HL-60 (cell line): ENCODE results near the gene ECHDC3.
A peak's percentile ranks its signal among the peaks of the same experiment; 100 is the strongest.

ENCODE experiments used
- POLR2AphosphoS5 ChIP-seq: IDR thresholded peaks from 2 replicates; pipeline ENCODE4 v1.6.1; 2012; ENCODE audit warnings: low read depth
- TF ChIP-seq, protein P1 (sequence below): IDR thresholded peaks from one replicate; pipeline ENCODE4 v1.5.1; 2011; ENCODE audit warnings: low read length, control low read depth, inconsistent platforms; ENCODE audit not compliant: insufficient read depth

- TF ChIP-seq, protein P1, sequence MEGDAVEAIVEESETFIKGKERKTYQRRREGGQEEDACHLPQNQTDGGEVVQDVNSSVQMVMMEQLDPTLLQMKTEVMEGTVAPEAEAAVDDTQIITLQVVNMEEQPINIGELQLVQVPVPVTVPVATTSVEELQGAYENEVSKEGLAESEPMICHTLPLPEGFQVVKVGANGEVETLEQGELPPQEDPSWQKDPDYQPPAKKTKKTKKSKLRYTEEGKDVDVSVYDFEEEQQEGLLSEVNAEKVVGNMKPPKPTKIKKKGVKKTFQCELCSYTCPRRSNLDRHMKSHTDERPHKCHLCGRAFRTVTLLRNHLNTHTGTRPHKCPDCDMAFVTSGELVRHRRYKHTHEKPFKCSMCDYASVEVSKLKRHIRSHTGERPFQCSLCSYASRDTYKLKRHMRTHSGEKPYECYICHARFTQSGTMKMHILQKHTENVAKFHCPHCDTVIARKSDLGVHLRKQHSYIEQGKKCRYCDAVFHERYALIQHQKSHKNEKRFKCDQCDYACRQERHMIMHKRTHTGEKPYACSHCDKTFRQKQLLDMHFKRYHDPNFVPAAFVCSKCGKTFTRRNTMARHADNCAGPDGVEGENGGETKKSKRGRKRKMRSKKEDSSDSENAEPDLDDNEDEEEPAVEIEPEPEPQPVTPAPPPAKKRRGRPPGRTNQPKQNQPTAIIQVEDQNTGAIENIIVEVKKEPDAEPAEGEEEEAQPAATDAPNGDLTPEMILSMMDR = peak; percentile 14
- TF ChIP-seq POLR2AphosphoS5 = no peak
Observed at GRCh38 chr10:11724938-11725776, 17.0 kb upstream of the ECHDC3 start.
